Stimulated activated CD4-positive, alpha-beta T cell treated with anti-CD3 and anti-CD28 coated beads, Interleukin-12 subunit alpha, Interleukin-12 subunit beta, amount 100 ng/mL, for 48 hours (primary cell): Measurements from ENCODE around the gene ACCSL.

Source experiments
- DNase-seq, 3 donors: peaks; one replicate each; pipeline ENCODE4 v3.0.0-alpha.2; 2020; ENCODE audit warnings: low read depth in 2 of 3, low spot score in 1 of 3

Gene ACCSL

GRCh38 chr11:44057340-44057739 lies 9.6 kb downstream of the ACCSL start:
- no peak for DNase-seq

GRCh38 chr11:44058275-44058674 lies 10.5 kb downstream of the ACCSL start:
- no peak for DNase-seq

DNA sequence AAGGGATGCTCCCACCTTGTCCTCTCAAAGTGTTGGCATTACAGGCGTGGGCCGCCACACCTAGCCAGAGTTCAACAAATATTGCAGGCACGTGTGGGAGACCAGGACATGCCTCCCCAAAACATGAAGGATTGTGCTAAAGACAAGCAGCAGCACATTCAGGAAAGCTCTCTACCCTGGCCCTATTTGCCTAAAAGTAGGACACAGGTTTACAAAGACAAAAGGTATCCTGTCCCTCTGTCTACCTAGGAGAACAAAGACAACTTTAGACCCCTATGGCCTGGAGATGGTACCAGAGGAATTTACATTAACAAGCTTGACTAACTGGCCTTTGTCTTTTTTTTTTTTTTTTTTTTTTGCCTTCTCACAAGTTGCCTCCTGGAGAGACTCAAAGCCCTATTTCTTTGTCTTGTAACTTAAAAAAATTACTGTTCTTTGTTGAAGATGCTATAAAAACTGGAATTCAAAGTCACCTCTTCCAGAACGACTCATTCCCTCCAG lies 17.4 kb downstream of the ACCSL start:
- no peak for DNase-seq

DNA sequence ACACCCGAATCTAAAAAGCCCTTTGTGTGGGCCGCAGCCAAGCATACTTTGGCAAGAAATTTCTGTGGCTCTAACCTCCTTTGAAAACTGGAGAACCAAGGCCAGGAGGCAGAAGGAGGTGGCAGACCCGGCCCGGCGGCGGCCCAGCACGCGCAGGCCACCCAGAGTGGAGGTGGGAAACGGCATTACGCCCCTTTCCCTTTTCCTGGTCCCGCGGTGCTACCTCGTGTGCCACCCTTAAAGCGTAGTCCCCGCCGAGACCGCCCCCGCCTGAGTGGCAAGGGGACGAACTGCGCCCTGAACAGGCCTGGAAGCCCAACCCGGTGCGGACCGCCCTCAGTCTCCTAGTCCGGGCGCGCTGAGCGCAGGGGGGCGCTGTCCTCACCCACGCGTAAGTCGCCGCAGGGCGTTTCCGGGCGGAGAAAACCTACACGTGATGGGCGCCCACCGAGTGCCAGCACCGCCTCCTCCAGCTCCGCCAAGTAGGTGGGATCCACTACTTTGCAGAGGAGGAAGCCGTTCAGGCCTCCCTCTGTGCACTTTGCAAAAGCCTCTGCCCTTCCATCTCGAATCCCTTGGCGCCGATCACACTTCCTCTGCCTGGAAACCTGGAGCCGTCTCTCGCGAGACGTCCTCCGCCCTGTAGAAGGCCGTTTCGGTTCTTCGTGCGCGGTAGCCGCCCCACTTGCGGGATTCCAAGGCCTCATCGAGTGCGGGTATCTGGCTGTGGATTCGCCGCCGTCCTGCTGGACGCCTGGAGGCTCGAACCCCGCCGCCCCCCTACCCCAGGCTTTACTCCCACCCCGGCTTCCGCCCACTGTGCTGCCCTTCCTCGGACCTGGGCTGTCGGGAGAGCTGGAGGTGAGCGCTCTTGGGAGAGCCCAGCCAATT lies 18.3 kb downstream of the ACCSL start, which contains the start of gene ACCS:
TSS of gene ACCS (plus strand) at position 430 of the 891 bp plus-strand sequence. CDS start 1,358 bp downstream, outside the sequence.
- peak; percentile 66 to 75 (median 74) for DNase-seq

DNA sequence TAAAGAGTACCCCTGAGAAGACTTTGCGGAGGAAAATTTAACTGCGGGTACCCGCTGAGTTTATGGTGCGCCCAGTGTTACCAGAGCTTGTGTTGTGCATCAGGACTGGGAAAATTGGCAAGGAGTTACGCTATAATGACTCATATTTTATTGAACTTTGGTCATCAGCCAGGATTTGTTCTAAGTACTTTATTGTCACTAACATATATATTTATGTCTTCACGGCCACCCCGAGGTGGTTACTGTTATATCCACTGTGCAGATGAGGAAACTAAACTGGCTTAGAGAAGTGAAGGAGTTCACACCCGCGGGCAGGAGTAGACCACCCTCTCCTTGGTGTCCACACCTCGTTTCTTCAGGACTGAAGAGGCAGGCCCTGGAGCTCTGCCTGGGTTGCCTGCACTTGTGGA lies 19.0 kb downstream of the ACCSL start:
- no peak for DNase-seq

DNA sequence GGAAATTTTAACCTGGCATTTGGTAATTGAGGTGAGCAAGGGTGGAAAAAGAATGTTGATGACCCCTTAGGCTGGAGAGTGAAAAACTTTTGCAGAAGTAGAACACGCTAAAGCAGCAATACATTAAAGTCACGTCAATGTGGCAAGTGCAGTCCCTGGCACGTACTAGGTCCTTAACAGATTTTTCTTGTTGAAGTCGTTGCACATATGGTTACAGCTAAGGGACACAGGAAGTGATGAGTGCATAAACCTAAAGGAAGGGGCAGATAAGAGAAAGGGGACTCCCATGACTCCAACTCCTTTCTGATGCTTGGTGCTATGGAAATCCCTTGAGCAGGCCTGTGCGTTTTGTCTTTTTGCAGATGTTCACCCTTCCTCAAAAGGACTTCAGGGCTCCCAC lies 19.5 kb downstream of the ACCSL start:
- DNase-seq = no peak

GRCh38 chr11:44068180-44068579 lies 20.4 kb downstream of the ACCSL start:
- no peak for DNase-seq

DNA sequence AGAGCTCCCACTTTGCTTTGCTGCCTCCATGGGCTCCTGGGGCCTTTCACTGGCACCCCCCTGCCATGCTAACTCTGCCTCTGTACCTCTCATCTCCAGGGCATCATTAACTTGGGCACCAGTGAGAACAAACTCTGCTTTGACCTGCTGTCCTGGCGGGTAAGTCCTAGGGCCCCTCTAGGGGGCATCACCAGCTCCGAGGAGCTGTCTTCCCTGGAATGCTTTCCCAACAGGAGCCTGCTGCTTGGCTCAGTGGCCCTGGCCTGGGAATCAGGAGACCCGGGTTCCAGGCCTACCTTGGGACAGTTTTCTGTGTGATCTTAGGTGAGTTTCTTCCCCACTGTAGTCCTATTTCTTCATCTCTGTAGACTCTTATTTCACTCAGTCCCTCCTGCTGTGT lies 23.4 kb downstream of the ACCSL start:
- DNase-seq = no peak

DNA sequence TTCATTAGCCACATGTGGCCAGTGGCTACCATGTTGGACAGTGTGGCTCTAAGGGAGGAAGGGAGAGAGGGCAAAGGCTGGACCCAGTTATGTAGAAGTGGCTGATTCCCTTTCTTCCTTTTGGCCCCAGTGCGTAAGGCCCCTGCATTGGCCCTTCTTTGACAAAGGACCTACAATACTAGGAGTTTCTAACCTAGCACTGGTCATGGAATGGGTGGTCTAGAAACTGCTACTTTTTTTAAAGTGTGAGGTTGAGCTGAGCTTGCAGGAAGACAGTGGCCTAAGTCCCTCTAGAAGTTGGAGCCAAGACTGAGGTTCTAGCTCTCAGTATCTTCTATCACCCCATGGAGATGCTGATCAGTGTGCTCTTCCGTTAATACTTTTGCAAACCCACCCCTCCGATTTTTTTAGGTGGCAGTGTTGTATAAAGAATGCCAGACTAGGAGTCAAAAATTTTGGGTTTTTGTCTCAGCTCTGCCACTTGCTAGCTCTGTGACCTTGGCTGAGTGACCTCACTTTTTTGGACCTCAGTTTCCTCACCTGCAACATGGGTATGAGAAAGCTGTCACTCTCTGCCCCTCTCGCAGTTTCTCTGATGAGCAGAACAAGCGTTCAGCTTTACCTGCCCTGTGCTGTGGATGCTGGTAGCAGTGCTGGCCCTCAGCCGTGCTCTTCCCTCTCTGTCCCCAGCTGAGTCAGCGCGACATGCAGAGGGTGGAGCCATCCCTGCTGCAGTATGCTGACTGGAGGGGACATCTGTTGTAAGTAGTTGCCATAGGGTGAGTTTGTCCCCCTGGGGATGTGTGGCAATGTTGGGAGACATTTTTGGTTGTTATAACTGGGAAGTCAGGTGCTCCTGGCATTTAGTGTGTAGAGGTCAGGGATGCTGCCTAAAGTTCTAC lies 25.2 kb downstream of the ACCSL start:
- DNase-seq = no peak

- no peak for DNase-seq
Measured at GRCh38 chr11:44078794-44079193, 31.0 kb downstream of the ACCSL start.

DNA sequence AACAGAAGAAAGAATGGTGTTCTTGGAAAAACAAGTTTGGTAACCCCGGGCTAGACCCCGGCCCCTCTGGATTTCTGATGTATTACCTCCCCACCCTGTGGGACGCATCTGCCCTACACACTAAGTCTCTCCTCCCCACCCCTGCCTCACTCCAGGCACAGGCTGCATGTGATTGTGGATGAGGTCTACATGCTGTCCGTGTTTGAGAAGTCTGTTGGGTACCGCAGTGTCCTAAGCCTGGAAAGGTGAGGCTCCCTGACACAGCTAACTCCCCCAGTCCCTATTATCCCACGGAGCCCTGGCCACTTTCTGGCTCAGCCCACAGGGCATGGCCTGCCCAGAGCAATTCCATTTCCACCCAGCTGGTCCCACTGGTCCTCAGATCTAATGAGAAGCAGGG lies 31.6 kb downstream of the ACCSL start:
- DNase-seq = no peak

- no peak for DNase-seq
Measured at GRCh38 chr11:44080951-44081350, 33.2 kb downstream of the ACCSL start.

DNA sequence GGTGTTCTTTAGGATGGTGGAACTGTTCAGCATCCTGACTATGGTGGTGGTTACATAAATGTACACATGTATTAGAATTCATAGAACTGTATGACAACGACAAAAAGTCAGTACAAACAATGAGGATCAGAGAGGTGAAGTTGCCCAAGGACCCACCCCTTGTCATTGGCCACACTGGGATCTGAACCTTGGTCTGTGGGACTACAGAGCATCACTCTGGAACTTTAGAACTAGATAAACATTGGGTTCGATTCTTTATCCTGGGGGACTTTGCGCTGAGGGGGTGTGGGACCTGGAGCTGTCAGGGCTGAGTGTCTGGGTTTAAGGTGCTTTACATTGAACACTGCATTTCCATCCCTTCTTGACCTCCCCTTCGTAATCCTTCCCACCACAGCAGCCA lies 34.9 kb downstream of the ACCSL start:
- no peak for DNase-seq

GRCh38 chr11:44083433-44083832 lies 35.7 kb downstream of the ACCSL start:
- no peak for DNase-seq

- DNase-seq = no peak
Measured at GRCh38 chr11:44083906-44084305, 36.1 kb downstream of the ACCSL start.

- no peak for DNase-seq
Measured at GRCh38 chr11:44085330-44085729, 37.5 kb downstream of the ACCSL start.

DNA sequence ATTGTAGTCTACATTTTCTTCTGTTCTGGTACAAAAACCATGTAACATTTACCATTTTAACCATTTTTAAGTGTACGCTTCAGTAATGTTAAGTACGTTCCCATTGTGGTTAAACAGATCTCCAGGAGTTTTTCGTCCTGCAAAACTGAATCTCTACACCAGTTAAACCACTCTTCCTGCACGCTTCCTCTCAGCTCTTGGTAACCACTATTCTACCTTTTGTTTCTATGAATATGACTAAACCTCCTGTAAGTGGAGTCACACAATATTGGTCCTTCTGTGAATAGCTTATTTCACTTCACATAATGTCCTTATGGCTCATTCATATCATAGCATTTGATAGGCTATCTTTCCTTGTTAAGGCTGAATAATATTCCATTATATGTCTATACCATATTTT lies 40.6 kb downstream of the ACCSL start:
- no peak for DNase-seq

DNA sequence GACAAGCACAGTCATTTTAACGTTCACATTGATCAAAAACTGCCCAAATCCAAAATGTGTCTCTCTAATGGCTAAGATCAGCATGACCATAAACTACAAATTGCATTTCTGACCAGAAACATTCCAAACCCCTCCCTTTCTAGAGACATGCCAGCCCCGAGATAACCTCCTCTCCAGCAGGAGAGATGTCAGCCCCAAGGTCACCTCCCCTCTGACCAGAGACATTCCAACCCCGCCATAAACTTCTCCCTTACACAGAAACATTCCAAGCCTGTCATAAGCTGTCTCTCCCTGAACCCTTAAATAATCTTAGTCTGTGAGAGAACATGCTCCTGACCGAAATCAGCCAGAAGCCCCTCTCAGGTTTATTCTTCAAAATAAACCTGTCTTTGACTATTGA lies 41.1 kb downstream of the ACCSL start:
- no peak for DNase-seq

DNA sequence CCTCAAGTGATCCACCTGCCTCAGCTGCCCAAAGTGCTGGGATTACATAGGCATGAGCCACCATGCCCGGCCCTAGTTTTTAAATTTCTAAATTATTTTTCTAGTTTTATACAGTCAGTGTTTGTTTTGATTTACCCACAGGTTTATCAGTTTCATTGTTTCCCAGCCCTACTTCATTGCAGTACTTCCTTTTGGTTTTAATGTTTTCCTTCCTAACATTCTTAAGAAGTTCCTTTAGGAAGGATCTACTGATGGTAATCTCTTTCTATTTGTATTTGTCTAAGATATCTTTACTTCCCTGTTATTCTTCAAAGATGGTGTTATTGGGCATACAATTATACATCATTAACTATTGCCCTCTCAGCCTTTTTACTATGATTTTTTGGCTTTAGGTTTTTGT lies 42.8 kb downstream of the ACCSL start:
- no peak for DNase-seq

GRCh38 chr11:44094260-44094868 lies 46.6 kb downstream of the ACCSL start:
- peak; percentile 48 to 86 (median 81) for DNase-seq
